SU-DHL-6 (cell line): Measurements from ENCODE around the gene WNK1.
A peak's percentile ranks its signal among the peaks of the same experiment; 100 is the strongest.

Source experiments
- H2AFZ ChIP-seq: fragments of 200-600 bp; sonication (generic); 2 replicates; pipeline ENCODE4 v1.6.1; 2014; ENCODE audit warnings: low read depth, mild to moderate bottlenecking, moderate library complexity, mixed read lengths, antibody characterized with exemption, low read length; ENCODE audit not compliant: severe bottlenecking
- H3F3A ChIP-seq: fragments of 200-600 bp; shearing (Covaris generic); 2 replicates; pipeline ENCODE4 v1.6.0; 2016; ENCODE audit warnings: antibody characterized with exemption, mild to moderate bottlenecking; ENCODE audit not compliant: insufficient read depth
- H3K27ac ChIP-seq: fragments of 200-600 bp; sonication (generic); 2 replicates; pipeline ENCODE4 v1.5.1; 2016; ENCODE audit warnings: low read depth, mild to moderate bottlenecking, low read length, moderate library complexity, mixed read lengths
- H3K27me3 ChIP-seq: fragments of 200-600 bp; sonication (generic), shearing (Covaris generic); 2 replicates; pipeline ENCODE4 v1.6.0; 2014; ENCODE audit warnings: mild to moderate bottlenecking, low read length
- H3K36me3 ChIP-seq: fragments of 200-600 bp; sonication (generic); 2 replicates; pipeline ENCODE4 v1.6.1; 2014; ENCODE audit warnings: mild to moderate bottlenecking, low read length, mixed read lengths
- H3K4me2 ChIP-seq: fragments of 300-600, 200-600 bp; shearing (Covaris generic), sonication (generic); 2 replicates; pipeline ENCODE4 v1.6.0; 2014; ENCODE audit warnings: low read length, low read depth, mild to moderate bottlenecking; ENCODE audit not compliant: poor library complexity, severe bottlenecking
- H3K4me3 ChIP-seq: fragments of 200-600 bp; sonication (generic); 2 replicates; pipeline ENCODE4 v1.5.1; 2014; ENCODE audit warnings: antibody characterized with exemption, low read length, mild to moderate bottlenecking, mixed read lengths; ENCODE audit not compliant: insufficient read depth, poor library complexity, severe bottlenecking
- H3K79me2 ChIP-seq: fragments of 200-600 bp; sonication (generic); 2 replicates; pipeline ENCODE4 v1.6.1; 2014; ENCODE audit warnings: mild to moderate bottlenecking, low read length, moderate library complexity; ENCODE audit not compliant: insufficient read depth
- H3K9ac ChIP-seq: fragments of 200-600 bp; sonication (generic); 2 replicates; pipeline ENCODE4 v1.7.0; 2014; ENCODE audit warnings: mild to moderate bottlenecking, low read length
- H3K9me2 ChIP-seq: fragments of 200-600 bp; sonication (generic); replicated peaks from 2 replicates; pipeline ENCODE4 v1.6.1; 2014; ENCODE audit warnings: low read length; ENCODE audit not compliant: insufficient read depth
- H3K9me3 ChIP-seq: fragments of 200-600 bp; sonication (generic); 2 replicates; pipeline ENCODE4 v1.6.1; 2014; ENCODE audit warnings: low read length, mixed read lengths; ENCODE audit not compliant: insufficient read depth
- H4K20me1 ChIP-seq: fragments of 200-600 bp; sonication (generic); 2 replicates; pipeline ENCODE4 v1.6.1; 2014; ENCODE audit warnings: low read depth, mild to moderate bottlenecking, antibody characterized with exemption, low read length, moderate library complexity, mixed read lengths
- CTCF ChIP-seq: fragments of 200-600 bp; sonication (generic); IDR thresholded peaks from one replicate; pipeline ENCODE4 v1.5.1; 2017; ENCODE audit warnings: antibody characterized with exemption, mild to moderate bottlenecking, low read length, moderate library complexity; ENCODE audit not compliant: insufficient read depth, poor library complexity, severe bottlenecking
- EZH2phosphoT487 ChIP-seq: fragments of 200-600 bp; sonication (generic), shearing (Covaris generic); conservative IDR thresholded peaks from 2 replicates; pipeline ENCODE4 v1.6.1; 2018; ENCODE audit warnings: mild to moderate bottlenecking, antibody characterized with exemption, low read length, moderate library complexity, mixed read lengths

The WNK1 gene

GRCh38 chr12:777550-778047, 25.2 kb downstream of the WNK1 start:
- Histone ChIP-seq H3K36me3 (no peaks in the 10 kb centered on the region), H3K27me3 (no peaks in the 10 kb centered on the region), H2AFZ (no peak overlapping the region), H3K4me3 (no peak overlapping the region), H3K27ac (no peak overlapping the region), H3K4me2 (no peak overlapping the region), H3F3A (peaks cover 12% of the 10 kb centered on the region; the same call in 1 of the 2 replicates), H3K9ac (no peak overlapping the region), H3K79me2 (peaks cover 99% of the 10 kb centered on the region), H3K9me3 (no peaks in the 10 kb centered on the region), H4K20me1 (peaks cover 25% of the 10 kb centered on the region; the same call in 1 of the 2 replicates), H3K9me2 (no peaks in the 10 kb centered on the region)
- TF ChIP-seq CTCF (no peak), EZH2phosphoT487 (no peak)

GRCh38 chr12:778615-779014, 26.2 kb downstream of the WNK1 start:
- H3K9me3 ChIP-seq, result no peaks in the 10 kb centered on the region
- peaks cover 25% of the 10 kb centered on the region; the same call in 1 of the 2 replicates for H4K20me1 ChIP-seq
- no peaks in the 10 kb centered on the region for H3K27me3 ChIP-seq
- H3K36me3 ChIP-seq, result no peaks in the 10 kb centered on the region
- H3K79me2 ChIP-seq, result peaks cover 99% of the 10 kb centered on the region
- H3K9ac ChIP-seq, result no peak overlapping the region
- H3F3A ChIP-seq, result peaks cover 12% of the 10 kb centered on the region; the same call in 1 of the 2 replicates
- H2AFZ ChIP-seq, result no peak overlapping the region
- TF ChIP-seq EZH2phosphoT487 (no peak), CTCF (no peak)
- H3K9me2 ChIP-seq, result no peaks in the 10 kb centered on the region
- H3K27ac ChIP-seq, result no peak overlapping the region
- peak overlapping the region; percentile 23 for H3K4me2 ChIP-seq
- H3K4me3 ChIP-seq, result no peak overlapping the region

- no peak overlapping the region for H3K9ac ChIP-seq
- TF ChIP-seq CTCF (no peak), EZH2phosphoT487 (no peak)
- H3K27ac ChIP-seq, result no peak overlapping the region
- no peak overlapping the region for H3K4me2 ChIP-seq
- H3K27me3 ChIP-seq, result no peaks in the 10 kb centered on the region
- no peaks in the 10 kb centered on the region for H3K36me3 ChIP-seq
- no peak overlapping the region for H3K4me3 ChIP-seq
- H3F3A ChIP-seq, result peaks cover 7% of the 10 kb centered on the region; the same call in 1 of the 2 replicates
- H3K9me2 ChIP-seq, result no peaks in the 10 kb centered on the region
- peaks cover 25% of the 10 kb centered on the region; the same call in 1 of the 2 replicates for H4K20me1 ChIP-seq
- no peaks in the 10 kb centered on the region for H3K9me3 ChIP-seq
- peaks cover 97% of the 10 kb centered on the region for H3K79me2 ChIP-seq
- H2AFZ ChIP-seq, result no peak overlapping the region
These were observed 27.7 kb downstream of the WNK1 start for GRCh38 chr12:779745-780734.
